GM12878 (cell line): Measurements from ENCODE around the gene TNFSF4. TPM values are rescaled to one million over a fixed set of nuclear protein-coding genes. Genes with fewer than 3 reads are reported as not detected.

Experiments used
- ATAC-seq: fragments of 200-7000 bp; cut with Tn5 transposase; 3 replicates; pipeline ENCODE4 v1.9.1; 2020; ENCODE audit warnings: mild to moderate bottlenecking, moderate library complexity
- BruUV-seq: library from RNA; stranded (reverse); fragments of 400-500 nt; replicated peaks from 2 replicates; lab custom pipeline; 2021; lab: Mats Ljungman, UMichigan
- CTCF ChIA-PET: fragments of 300-600 bp; sonication (Branson Sonifier 250); formaldehyde crosslinking; extraction: SDS; loops from one replicate; lab custom pipeline; 2021; ENCODE audit warnings: inconsistent platforms; lab: Yijun Ruan, JAX
- POLR2A ChIA-PET: fragments of 350-600 bp; formaldehyde crosslinking; extraction: SDS; loops from one replicate; lab custom pipeline; 2021; ENCODE audit warnings: inconsistent platforms; lab: Charles Lee
- RAD21 ChIA-PET: fragments of 300-600 bp; sonication (Branson Sonifier 250); formaldehyde crosslinking; loops from one replicate; lab custom pipeline; 2023; ENCODE audit warnings: antibody characterized with exemption; ENCODE audit not compliant: unreplicated experiment; lab: Charles Lee
- SMC1A ChIA-PET: fragments of 300-600 bp; sonication (Branson Sonifier 250); formaldehyde crosslinking; loops from one replicate; lab custom pipeline; 2023; ENCODE audit not compliant: unreplicated experiment, uncharacterized antibody; lab: Charles Lee
- DNase-seq: peaks from one replicate; pipeline ENCODE4 v3.0.0-alpha.2; 2011; ENCODE audit warnings: low read depth, low spot score
- FAIRE-seq: peaks from 3 replicates; lab custom pipeline; 2011; peaks lifted over from hg19 to GRCh38; lab: Jason Lieb, UNC
- H2AFZ ChIP-seq: 2 replicates; pipeline ENCODE4 v1.6.0; 2011; ENCODE audit warnings: low read depth, low read length, control low read depth; ENCODE audit not compliant: control insufficient read depth
- H3K27ac ChIP-seq: 2 replicates; pipeline ENCODE4 v1.5.1; 2011; ENCODE audit warnings: control low read depth; ENCODE audit not compliant: control insufficient read depth, insufficient read depth
- H3K27me3 ChIP-seq, 2 experiments: replicated peaks in 1 of 2; 2 replicates each; pipeline versions ENCODE4 v1.6.0 to v1.6.1; 2011; ENCODE audit warnings: low read length in 1 of 2; ENCODE audit not compliant: control insufficient read depth in 2 of 2, insufficient read depth in 2 of 2
- H3K36me3 ChIP-seq, 2 experiments: 2 replicates each; pipeline ENCODE4 v1.5.1; 2011; ENCODE audit warnings: low read length in 1 of 2; ENCODE audit not compliant: control insufficient read depth in 2 of 2, insufficient read depth in 2 of 2
- H3K4me1 ChIP-seq: 2 replicates; pipeline ENCODE4 v1.6.1; 2011; ENCODE audit warnings: mild to moderate bottlenecking, low read length, moderate library complexity, mixed read lengths; ENCODE audit not compliant: control insufficient read depth, insufficient read depth
- H3K4me2 ChIP-seq: 2 replicates; pipeline ENCODE4 v1.6.0; 2011; ENCODE audit warnings: control low read depth; ENCODE audit not compliant: control insufficient read depth, insufficient read depth
- H3K4me3 ChIP-seq: fragments of 200-600 bp; sonication (generic); 2 replicates; pipeline ENCODE4 v1.5.1; 2016
- H3K79me2 ChIP-seq: 2 replicates; pipeline ENCODE4 v1.6.0; 2011; ENCODE audit warnings: low read length; ENCODE audit not compliant: control insufficient read depth, insufficient read depth
- H3K9ac ChIP-seq: 2 replicates; pipeline ENCODE4 v1.8.0; 2011; ENCODE audit warnings: low read length, control low read depth, mixed read lengths; ENCODE audit not compliant: control insufficient read depth, insufficient read depth
- H3K9me3 ChIP-seq: replicated peaks from 3 replicates; pipeline ENCODE4 v1.5.1; 2011; ENCODE audit warnings: mild to moderate bottlenecking, low read length; ENCODE audit not compliant: control insufficient read depth, insufficient read depth
- H4K20me1 ChIP-seq: 2 replicates; pipeline ENCODE4 v1.6.0; 2011; ENCODE audit not compliant: control insufficient read depth, insufficient read depth
- CEBPZ ChIP-seq: fragments of 150-350 bp; IDR thresholded peaks from 2 replicates; pipeline ENCODE4 v1.6.1; 2016; ENCODE audit warnings: low read depth, low read length
- ELK1 ChIP-seq: IDR thresholded peaks from 2 replicates; pipeline ENCODE4 v1.6.1; 2012; ENCODE audit warnings: low read depth, low read length, improper control_type of control experiment
- ESRRA ChIP-seq: IDR thresholded peaks from 2 replicates; pipeline ENCODE4 v1.6.1; 2012; ENCODE audit warnings: mild to moderate bottlenecking, low read length, improper control_type of control experiment
- IRF3 ChIP-seq: fragments of 450-650 bp; IDR thresholded peaks from 2 replicates; pipeline ENCODE4 v1.6.1; 2014; ENCODE audit warnings: mild to moderate bottlenecking
- RELB ChIP-seq: fragments of 450-650 bp; IDR thresholded peaks from 2 replicates; pipeline ENCODE4 v1.6.1; 2017; ENCODE audit warnings: low read depth, mild to moderate bottlenecking, moderate library complexity
- SMC3 ChIP-seq: IDR thresholded peaks from 2 replicates; pipeline ENCODE4 v1.6.1; 2011; ENCODE audit warnings: low read length, improper control_type of control experiment, borderline replicate concordance
- ZBTB33 ChIP-seq: fragments of 450-650 bp; IDR thresholded peaks from 2 replicates; pipeline ENCODE4 v1.6.1; 2017; ENCODE audit warnings: mild to moderate bottlenecking
- WGBS: methylation state at CpG from one replicate; pipeline ENCODE4 v1.1.6; 2016; ENCODE audit warnings: low lambda C conversion rate; ENCODE audit not compliant: insufficient replicate concordance, insufficient coverage; ENCODE audit errors: missing lambda C conversion rate; 5-methylcytosine and 5-hydroxymethylcytosine counted together
- in situ Hi-C: fragments of 300-500 bp; cut with MboI; formaldehyde crosslinking; loops from 9 replicates; pipeline ENCODE4 v1.14.3; 2018; ENCODE audit warnings: mixed read lengths
- intact Hi-C: fragments of 100-400 bp; cut with micrococcal nuclease; formaldehyde crosslinking; loops from one replicate; pipeline ENCODE4 v1.14.2; 2022; ENCODE audit not compliant: unreplicated experiment
- polyA plus RNA-seq, 11 experiments: library from polyadenylated mRNA; depleted of rRNA in 4 of 11; unstranded in 6 of 11; stranded (reverse) in 5 of 11; fragments of >200 nt; fragmentation: Nextera tagmentation in 4 of 11; fragmentation: Illumina TruSeq in 1 of 11; extraction: Ambion mirVana in 4 of 11; extraction: Trizol in 1 of 11; gene quantifications; 1 replicate in 1 of 11; 2 replicates in 10 of 11; pipeline versions ENCODE4 v1.2.1 to v1.2.3, GENCODE V29; 2011 to 2016; ENCODE audit warnings: inconsistent platforms in 2 of 11, missing spikeins in 2 of 11, low read depth in 1 of 11
- total RNA-seq, 4 experiments: library from RNA; depleted of rRNA in 3 of 4; stranded (reverse); fragments of >200 nt in 3 of 4; fragmentation: Illumina TruSeq in 1 of 4; extraction: Trizol in 1 of 4; gene quantifications; 2 replicates each; pipeline versions ENCODE4 v1.2.1 to v1.2.3, GENCODE V29; 2013 to 2021

TNFSF4 gene
- total and polyA plus RNA-seq, 10 of the 15 experiments (the other 5 are each of a cell fraction or from before 2014, with no cell fraction given) = 8.1 to 31.0 (median 12.9) TPM

- 55% methylated on average over 3 of the region's 3 CpGs for WGBS
- Histone ChIP-seq H3K27ac (no peak overlapping the region), H3K27me3 (no peaks in the 10 kb centered on the region), H3K4me3 (no peak overlapping the region), H3K4me2 (no peak overlapping the region), H3K9me3 (no peaks in the 10 kb centered on the region; the same call in 2 of the 3 replicates), H3K9ac (no peak overlapping the region), H3K36me3 (no peaks in the 10 kb centered on the region), H3K79me2 (no peaks in the 10 kb centered on the region), H3K4me1 (no peaks in the 10 kb centered on the region), H4K20me1 (no peaks in the 10 kb centered on the region), H2AFZ (no peak overlapping the region)
- intact Hi-C loops = no loop called here
- TF ChIP-seq RELB (no peak), IRF3 (no peak), ESRRA (no peak), ZBTB33 (no peak), ELK1 (no peak), SMC3 (no peak), CEBPZ (no peak)
- POLR2A ChIA-PET = no interaction called here
- RAD21 ChIA-PET = no interaction called here
- in situ Hi-C loops = no loop called here
- SMC1A ChIA-PET = no interaction called here
- BruUV-seq = no TSS peak
- FAIRE-seq = no peak
- no peak for DNase-seq
- no peak for ATAC-seq
- CTCF ChIA-PET = no interaction called here
These were observed 67.4 kb downstream of the TNFSF4 start for GRCh38 chr1:173139706-173140105.
